GM19372 (cell line): ENCODE results near the gene RAB5A.
"Not testable (repeated sequence)": the region's sequence is repeated elsewhere in the genome, so short reads cannot be mapped to it uniquely, and the experiment has no call there.

Experiments
- ATAC-seq: cut with Tn5 transposase; IDR thresholded peaks from one replicate; pipeline ENCODE4 v1.9.1; 2021; ENCODE audit warnings: mild to moderate bottlenecking, low read depth, moderate library complexity; ENCODE audit not compliant: unreplicated experiment

The RAB5A gene

GRCh38 chr3:20022954-20023622 lies 76.2 kb downstream of the RAB5A start:
- no peak for ATAC-seq

- no peak for ATAC-seq
Measured at GRCh38 chr3:20023623-20024405, 76.9 kb downstream of the RAB5A start.

GRCh38 chr3:20027136-20027535 lies 80.2 kb downstream of the RAB5A start:
- ATAC-seq, result no peak

GRCh38 chr3:20028905-20029331 lies 82.0 kb downstream of the RAB5A start:
- ATAC-seq, result no peak

GRCh38 chr3:20031939-20032338 lies 85.0 kb downstream of the RAB5A start:
- ATAC-seq, result not testable (repeated sequence)
